Measurements from ENCODE around the gene ARSB.
"Not testable (repeated sequence)": the region's sequence is repeated elsewhere in the genome, so short reads cannot be mapped to it uniquely, and the experiment has no call there.

Gene ARSB

GRCh38 chr5:78895616-78896015, 89.5 kb downstream of the ARSB start:
- DNase-seq: no peak

GRCh38 chr5:78893940-78894677, 91.0 kb downstream of the ARSB start:
- no peak for DNase-seq

GRCh38 chr5:78890667-78891379, 94.3 kb downstream of the ARSB start:
- DNase-seq: no peak

GRCh38 chr5:78889369-78890140, 95.6 kb downstream of the ARSB start:
- DNase-seq: no peak

- no peak for DNase-seq
Measured at GRCh38 chr5:78888580-78889368, 96.3 kb downstream of the ARSB start.

GRCh38 chr5:78887384-78888118, 97.6 kb downstream of the ARSB start:
- DNase-seq: peak; percentile 57

GRCh38 chr5:78886341-78887230, 98.5 kb downstream of the ARSB start:
- no peak for DNase-seq

GRCh38 chr5:78881884-78882283, 103.2 kb downstream of the ARSB start:
- DNase-seq: no peak

GRCh38 chr5:78879516-78879915, 105.6 kb downstream of the ARSB start:
- no peak for DNase-seq

- not testable (repeated sequence) for DNase-seq
Measured at GRCh38 chr5:78866076-78866475, 119.0 kb downstream of the ARSB start.

- DNase-seq: no peak
Measured at GRCh38 chr5:78858364-78858763, 126.7 kb downstream of the ARSB start.

- no peak for DNase-seq
Measured at GRCh38 chr5:78855026-78855425, 130.1 kb downstream of the ARSB start.

GRCh38 chr5:78851891-78852290, 133.2 kb downstream of the ARSB start:
- DNase-seq: not testable (repeated sequence)

GRCh38 chr5:78845470-78845869, 139.6 kb downstream of the ARSB start:
- DNase-seq: no peak

- no peak for DNase-seq
Measured at GRCh38 chr5:78843436-78843835, 141.7 kb downstream of the ARSB start.

GRCh38 chr5:78841767-78842166, 143.3 kb downstream of the ARSB start:
- DNase-seq: no peak

GRCh38 chr5:78838753-78839152, 146.4 kb downstream of the ARSB start:
- no peak for DNase-seq

- no peak for DNase-seq
Measured at GRCh38 chr5:78837836-78838235, 147.3 kb downstream of the ARSB start.

- no peak for DNase-seq
Measured at GRCh38 chr5:78835176-78835575, 149.9 kb downstream of the ARSB start.

GRCh38 chr5:78833284-78833683, 151.8 kb downstream of the ARSB start:
- no peak for DNase-seq

GRCh38 chr5:78830528-78831046, 154.5 kb downstream of the ARSB start:
- DNase-seq: no peak
